GM08714 (cell line): ENCODE results near the gene PLA2G15.

Experiments used
- H3K4me3 ChIP-seq: fragments of 200-500 bp; sonication (Bioruptor generic); 2 replicates; pipeline ENCODE4 v1.5.1; 2014; ENCODE audit warnings: mild to moderate bottlenecking, low read length, inconsistent platforms
- ZNF274 ChIP-seq: IDR thresholded peaks from 2 replicates; pipeline ENCODE4 v1.6.1; 2012; ENCODE audit warnings: mild to moderate bottlenecking, low read depth, low read length

Gene PLA2G15

DNA sequence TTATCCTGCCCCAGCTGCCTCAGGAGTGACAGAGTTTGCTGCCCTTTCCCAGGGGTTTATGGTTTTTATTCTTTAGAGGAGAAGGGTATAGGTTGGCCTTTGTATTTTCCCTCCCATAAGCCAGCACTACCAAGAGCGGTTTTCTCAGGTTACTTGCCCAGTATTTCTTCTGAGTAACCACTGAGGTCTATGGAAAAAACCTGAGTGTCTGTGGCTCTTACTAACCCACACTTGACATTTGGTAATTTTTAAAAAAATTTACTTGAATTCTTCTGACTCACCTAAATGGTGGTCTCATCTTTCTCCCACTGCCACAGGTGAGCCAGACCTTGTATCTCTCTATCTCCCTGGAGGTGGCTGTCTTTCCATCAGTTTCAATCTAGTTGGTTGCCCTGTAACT, 25.2 kb downstream of the PLA2G15 start:
- H3K4me3 ChIP-seq: no peak overlapping the region
- no peak for TF ChIP-seq ZNF274

DNA sequence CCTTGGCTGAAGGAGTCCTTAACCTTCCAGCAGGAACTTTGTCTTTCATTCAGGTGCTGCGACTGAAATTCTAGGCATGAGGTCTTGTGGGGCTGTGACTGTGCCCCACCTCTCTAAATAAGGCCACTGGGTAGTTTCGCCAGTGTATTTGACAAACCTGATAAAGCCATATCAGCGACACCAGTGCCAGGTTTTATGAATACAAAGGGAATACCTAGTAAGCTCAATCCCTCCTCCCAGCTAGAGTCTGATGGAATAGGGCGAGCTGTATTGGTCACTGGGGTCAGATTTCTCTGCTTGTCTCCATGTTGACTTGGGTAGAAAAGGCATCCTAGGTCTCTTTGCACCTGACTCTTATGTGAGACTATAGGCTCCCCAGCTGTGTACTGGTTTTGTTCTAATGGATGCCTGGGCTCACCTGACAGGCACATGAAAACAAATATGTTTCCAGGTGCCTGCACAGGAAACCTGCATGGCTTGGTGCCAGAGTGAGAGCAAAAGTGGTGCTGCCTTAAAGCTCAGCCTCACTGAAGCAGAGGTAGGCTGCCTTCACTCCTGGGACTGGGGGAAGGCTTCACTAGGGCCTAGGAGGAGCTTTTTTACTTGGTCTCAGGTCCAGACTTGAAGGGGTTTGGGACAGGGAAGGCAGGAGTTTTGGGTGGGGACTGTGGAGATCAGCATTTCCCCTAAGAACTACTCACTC, 27.5 kb downstream of the PLA2G15 start:
- TF ChIP-seq ZNF274: no peak
- H3K4me3 ChIP-seq: no peak overlapping the region

DNA sequence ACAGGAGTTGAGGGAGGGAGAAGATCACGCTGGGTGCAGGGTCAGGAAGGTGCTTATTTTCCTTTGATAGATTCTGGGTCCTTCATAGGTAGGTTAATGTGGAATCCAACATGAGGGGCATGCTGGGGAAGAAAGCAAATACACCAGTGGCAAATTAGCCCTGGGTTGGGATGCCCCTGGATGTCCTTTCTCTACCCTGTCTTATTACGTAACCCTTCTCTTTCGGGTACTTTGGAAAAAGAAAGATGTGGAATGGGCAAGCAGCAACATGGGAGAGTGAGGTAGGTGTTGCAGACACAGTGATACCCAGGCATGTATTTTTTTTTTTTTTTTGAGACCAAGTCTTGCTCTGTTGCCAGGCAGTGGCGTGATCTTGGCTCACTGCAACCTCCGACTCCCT, 28.3 kb downstream of the PLA2G15 start:
- H3K4me3 ChIP-seq: no peak overlapping the region
- no peak for TF ChIP-seq ZNF274

DNA sequence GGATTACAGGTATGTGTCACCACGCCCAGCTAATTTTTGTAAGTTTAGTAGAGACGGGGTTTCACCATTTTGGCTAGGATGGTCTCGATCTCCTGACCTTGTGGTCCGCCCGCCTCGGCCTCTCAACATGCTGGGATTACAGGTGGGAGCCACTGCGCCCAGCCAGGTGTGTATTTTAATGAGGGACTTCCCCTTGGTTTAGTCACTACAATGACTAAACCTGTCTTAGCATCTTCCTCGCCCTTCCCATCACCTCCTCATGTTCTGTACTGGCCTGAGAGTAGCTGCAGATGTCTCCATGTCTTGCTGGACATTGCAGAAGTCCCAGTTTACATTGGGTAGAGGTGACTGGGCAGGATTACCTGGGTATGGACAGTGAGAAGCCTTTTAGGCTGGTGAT, 28.7 kb downstream of the PLA2G15 start:
- no peak overlapping the region for H3K4me3 ChIP-seq
- no peak for TF ChIP-seq ZNF274

DNA sequence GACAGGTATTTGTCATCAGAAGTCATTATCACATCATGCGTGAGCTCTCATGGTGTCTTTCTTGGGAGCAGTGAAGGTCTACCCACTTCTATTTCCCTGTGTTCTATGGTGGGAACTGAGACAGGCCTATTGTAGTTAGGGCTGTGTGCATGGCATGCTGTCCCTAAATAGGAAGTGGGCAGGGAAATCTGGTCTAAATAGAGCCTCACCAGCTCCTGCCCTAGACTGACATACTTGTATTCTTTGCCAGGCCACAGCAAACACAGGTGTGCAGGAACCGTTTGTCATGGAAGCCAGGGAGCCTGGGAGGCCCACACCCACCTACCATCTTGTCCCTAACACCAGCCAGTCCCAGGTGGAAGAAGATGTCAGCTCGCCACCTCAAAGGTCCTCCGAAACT, 29.3 kb downstream of the PLA2G15 start:
- H3K4me3 ChIP-seq: no peak overlapping the region
- no peak for TF ChIP-seq ZNF274

DNA sequence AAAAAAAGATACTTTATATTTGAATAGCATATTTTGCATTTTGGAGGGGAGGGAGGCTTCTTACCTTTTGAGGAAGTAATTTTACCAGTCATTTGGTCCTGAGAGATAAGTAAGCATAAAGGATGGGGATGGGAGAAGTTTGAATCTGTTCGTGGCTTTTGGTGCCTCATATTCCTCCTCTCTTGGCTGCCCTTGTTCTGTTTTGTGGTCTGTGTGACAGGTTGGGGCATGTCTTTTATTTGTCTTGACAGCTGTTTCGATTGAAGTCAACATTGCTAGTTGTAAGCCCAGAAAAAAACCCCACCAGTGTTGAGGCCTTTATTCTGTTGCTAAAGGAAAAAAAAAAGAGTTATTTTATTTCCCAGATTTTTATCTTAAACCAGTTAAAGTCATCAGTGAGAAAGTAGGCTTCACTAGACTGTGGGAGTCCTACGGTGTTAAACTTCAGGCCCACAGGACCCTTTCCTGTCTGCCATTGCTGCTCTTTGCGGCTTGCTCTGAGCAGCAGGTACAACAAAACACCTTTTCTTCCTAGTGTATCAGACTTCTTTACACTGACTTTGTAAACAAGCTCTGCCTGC, 30.5 kb downstream of the PLA2G15 start:
- TF ChIP-seq ZNF274: no peak
- H3K4me3 ChIP-seq: no peak overlapping the region; the same call in 1 of the 2 replicates

DNA sequence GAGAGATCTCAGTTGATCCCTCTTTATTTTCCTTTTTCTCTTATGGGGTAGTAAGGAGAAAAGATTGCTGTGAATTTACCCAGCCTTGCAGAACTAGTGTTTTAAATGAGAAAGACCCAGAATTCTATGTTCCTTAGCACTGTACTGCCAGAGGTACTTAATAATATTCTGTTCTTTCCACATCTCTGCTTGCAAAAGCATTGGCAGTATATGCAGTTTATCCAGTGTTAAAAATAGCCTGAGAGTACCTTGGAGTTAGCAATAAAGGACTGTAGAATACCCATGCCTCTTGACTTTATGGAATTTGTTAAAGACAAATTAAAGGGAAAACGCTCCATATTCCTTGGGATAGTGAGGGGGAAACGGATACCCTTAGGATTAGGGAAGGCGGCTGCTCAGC, 31.1 kb downstream of the PLA2G15 start:
- TF ChIP-seq ZNF274: no peak

DNA sequence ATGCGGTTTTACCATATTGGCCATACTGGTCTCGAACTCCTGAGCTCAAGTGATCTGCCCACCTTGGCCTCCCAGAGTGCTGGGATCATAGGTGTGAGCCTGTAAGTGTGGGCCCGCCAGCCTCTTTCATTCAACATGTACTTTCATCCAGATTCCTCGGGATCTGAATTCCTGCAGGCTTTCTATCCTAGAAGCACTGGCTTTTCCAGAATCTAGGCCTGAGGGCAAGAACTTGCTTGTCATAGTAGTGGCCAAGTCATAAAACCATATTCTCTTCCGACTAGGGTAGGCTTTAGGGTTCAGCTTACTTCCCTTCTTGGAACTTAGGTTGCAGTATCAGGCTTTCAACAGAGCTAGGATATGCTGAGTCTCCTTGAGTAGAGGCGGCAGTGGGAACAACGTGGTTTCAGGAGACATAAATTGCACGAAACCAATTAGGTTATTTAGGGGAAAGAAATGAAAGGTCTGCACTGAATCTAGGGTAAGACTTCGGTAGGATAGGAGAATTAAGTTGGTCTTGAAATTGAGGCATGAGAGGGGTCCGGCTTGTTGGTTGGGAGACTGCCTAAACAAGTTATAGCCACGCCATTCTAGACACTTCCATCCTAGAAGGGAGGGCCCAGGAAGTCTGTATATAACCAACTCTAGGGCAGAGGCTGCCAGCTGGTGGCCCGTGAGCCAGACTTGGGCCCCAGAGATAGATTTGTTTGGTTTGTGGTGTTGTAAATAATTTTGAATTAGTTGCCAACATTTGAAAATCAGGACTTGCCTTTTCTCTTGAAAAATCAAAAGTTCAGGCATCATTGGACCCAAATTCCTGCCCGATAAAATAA, 34.8 kb downstream of the PLA2G15 start:
- no peak overlapping the region for H3K4me3 ChIP-seq
- TF ChIP-seq ZNF274: no peak

More for the DNA sequence above, 31.1 kb downstream of the PLA2G15 start:
- no peak overlapping the region for H3K4me3 ChIP-seq

DNA sequence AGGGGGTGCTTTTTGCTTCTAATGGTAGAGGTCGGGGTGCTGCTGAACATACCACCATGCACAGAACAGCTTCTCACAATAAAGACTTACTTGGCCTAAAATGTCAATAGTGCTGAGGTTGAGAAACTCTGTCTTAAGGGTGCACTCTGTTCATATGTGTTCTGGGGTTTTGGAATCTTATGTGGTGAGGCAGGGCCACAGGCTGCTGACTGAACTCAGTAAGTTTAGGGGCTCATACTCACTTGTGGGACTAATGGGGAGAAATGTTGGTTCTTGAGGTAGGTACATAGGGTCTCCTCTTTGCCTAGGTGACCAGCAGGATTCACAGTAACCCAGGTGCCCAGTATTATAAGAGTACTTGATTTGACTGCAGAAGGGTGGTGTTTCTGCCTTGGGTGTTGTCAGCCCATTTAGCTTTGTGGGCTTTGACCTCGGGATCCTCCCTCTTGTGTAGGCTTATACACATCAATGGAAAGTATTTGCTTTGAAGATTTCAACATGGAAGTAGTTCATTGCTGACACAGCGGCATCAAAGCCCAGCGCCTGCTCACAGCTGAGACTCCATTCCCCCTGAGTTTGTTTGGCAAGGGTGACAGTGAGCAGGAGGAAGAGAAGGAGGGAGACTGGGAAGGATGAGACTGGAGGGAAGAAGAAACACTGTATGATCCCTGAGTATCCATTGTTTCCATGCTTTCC, 36.3 kb downstream of the PLA2G15 start:
- no peak for TF ChIP-seq ZNF274
- no peak overlapping the region for H3K4me3 ChIP-seq

DNA sequence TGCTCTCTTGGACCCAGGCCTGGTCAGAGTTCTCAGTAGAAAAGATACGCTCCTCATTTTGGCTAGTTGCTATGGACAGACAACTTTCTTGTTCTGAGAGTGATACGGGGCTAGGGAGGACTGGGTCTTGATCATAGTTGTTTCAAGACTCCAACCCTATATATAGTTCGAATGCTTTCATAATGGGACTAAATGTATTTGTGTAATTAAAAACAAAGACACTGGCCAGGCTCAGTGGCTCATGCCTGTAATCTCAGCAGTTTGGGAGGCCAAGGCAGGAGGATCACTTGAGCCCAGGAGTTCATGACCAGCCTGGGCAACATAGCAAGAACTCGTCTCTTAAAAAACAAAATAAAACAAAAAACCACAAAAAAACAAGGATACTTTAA, 36.9 kb downstream of the PLA2G15 start:
- no peak overlapping the region for H3K4me3 ChIP-seq
- no peak for TF ChIP-seq ZNF274

DNA sequence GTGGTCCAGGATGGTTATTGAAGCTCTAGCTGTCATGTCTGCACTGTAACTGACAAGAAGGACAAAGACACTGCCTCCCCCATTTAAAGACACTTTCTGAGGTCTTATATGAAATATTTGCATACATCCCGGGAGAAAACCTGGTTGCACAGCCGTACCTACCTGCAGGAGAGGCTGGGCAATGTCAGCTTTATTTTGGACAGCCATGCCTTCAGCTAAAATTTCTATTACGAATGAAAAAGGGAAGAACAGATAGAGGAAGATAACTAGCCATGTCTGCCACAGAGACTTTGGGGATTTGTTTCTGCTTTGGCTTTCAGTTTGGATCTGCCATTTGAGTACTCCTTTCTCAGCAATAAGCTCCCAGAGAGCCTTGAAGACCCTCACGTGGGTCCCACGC, 38.2 kb downstream of the PLA2G15 start:
- TF ChIP-seq ZNF274: no peak
- H3K4me3 ChIP-seq: peak overlapping the region; percentile 57; the same call in 1 of the 2 replicates

DNA sequence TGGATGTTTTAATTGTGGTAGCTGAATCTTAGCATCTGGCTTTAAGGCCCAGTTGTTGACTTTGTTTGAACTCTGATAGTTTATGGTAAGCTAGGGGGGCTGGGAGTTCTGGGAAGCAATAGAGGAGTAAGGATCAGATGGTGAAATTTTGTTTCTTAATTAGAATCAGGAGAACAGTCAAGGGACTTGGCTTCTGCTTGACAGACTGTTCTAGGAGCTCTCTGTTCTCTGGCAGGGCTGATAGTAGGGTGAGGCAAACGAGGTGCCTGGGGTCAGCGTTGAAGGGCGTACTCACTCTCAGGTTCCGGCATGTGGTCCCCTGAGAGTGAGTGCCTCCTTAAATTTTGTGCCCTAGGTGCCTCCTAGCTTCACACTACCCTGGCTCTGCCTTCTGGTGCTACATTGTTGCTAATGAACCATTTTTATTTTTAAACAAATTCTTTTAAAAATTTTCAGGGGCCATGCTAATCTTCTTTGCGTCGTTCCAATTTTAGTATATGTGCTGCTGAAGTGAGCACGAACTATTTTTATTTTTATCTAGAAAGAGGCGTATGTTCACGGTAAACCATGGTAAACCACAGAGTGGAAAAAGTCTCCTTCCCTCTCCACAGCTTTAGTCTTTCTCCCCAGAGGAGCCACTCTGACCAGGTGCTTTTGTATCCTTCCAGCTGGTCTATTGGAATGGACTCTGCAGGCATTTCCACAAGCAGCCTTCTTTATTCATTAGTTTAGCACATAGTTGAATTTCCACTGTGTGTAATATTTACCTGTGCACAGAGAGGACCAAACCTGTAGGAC, 38.8 kb downstream of the PLA2G15 start:
- TF ChIP-seq ZNF274: no peak
- peak overlapping the region; percentile 57; the same call in 1 of the 2 replicates for H3K4me3 ChIP-seq

DNA sequence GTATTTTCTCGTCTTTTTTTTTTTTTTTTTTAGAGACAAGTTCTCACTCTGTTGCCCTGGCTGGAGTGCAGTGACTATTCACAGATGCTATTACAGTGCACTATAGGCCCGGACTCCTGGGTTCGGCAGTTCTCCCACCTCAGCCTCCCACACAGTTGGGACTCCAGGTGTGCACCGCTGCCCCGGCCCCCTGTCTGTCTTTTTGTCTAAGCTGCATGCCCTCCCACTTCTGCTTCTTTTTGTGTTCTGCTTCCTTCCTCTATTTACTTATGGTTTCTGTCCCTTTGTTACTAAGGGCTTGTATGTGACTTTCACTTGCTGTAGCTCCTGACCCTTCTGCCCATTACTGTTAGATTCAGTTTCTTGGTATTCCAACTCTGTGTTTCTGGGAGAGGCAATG, 39.7 kb downstream of the PLA2G15 start:
- no peak for TF ChIP-seq ZNF274
- peak overlapping the region; percentile 57; the same call in 1 of the 2 replicates for H3K4me3 ChIP-seq
